ENCODE data around the gene SUFU.
"Not testable (repeated sequence)": the region's sequence is repeated elsewhere in the genome, so short reads cannot be mapped to it uniquely, and the experiment has no call there.

The SUFU gene

DNA sequence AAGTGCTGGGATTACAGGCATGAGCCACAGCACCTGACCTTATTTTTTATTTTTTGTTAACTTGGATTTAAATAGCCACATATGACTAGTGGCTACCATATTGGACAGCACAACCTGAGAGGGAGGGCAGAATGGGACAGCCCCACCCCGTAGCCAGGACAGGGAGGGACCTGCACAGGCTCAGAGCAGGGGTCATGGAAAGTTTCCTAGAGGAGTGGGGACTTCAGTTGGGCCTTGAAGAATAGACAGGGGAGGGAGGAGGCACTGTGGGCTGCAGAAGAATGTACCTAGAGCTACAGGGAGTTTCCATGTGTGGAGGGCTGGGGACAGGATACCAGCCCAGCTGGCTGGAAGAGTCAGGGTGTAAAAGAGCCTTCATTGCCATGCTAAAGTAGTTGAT lies 149.3 kb downstream of the SUFU start:
- no peak for DNase-seq

- no peak for DNase-seq
Measured at GRCh38 chr10:102654566-102654965, 150.8 kb downstream of the SUFU start.

- no peak for DNase-seq
Measured at GRCh38 chr10:102654969-102655368, 151.2 kb downstream of the SUFU start.

DNA sequence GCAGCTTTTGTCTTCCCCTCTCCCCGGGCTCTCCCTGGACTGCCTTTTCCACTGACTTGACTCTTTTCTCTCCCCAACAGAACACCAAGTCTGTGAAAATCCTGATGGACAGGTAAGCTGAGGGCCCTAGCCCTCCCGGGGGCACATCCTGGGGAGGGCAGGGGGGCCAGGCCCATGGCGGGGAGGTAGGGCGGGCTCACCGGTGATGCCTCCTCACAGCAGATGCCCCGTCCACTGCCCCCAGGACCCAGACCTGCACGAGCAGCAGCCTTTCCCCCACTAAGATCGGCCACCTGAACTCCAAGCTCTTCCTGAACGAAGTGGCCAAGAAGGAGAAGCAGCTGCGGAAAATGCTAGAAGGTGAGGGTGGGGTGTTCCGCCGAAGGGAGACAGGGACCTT lies 152.3 kb downstream of the SUFU start:
- no peak for DNase-seq

- no peak for DNase-seq
Measured at GRCh38 chr10:102656791-102657371, 153.1 kb downstream of the SUFU start.

- DNase-seq, result no peak
Measured at GRCh38 chr10:102657451-102657850, 153.7 kb downstream of the SUFU start.

DNA sequence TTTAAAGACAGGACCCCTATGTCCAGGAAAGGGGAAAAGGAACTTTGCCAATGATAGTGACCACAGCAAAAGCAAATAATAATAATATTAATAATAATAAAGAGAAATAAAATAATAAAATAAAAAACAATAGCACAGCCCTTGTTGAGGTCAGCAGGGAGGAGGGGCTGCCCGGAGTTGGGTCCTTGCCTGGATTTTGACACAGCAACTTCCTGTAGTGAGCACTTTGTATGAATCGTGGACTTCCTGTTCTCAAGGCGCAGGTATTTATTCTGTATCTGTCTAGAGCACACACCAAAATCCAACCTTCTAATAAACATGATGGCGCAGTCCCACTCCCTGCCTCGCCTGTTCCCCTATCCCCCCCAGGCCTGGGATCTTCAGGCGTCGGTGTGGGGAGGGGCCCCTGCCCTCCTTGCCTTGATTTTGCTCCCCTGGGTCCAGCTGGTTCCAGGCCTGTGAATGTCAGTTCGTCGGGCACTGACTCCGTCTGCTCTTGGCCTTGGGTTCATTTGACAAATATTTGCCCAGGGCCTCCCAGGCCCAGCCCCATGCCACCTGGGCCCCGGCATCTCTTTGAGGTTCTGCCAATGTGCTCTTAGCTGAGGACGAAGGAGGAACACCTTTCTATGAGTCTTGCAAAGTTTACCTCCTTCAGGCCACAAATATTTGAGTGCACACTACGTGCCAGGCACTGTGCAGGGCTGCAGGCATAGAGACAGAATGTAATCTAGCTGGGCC lies 154.4 kb downstream of the SUFU start:
- DNase-seq, result no peak

GRCh38 chr10:102658802-102659201 lies 155.0 kb downstream of the SUFU start:
- DNase-seq, result no peak

- peak; percentile 53 for DNase-seq
Measured at GRCh38 chr10:102660888-102661657, 157.3 kb downstream of the SUFU start.

- no peak for DNase-seq
Measured at GRCh38 chr10:102661658-102662028, 157.9 kb downstream of the SUFU start.

DNA sequence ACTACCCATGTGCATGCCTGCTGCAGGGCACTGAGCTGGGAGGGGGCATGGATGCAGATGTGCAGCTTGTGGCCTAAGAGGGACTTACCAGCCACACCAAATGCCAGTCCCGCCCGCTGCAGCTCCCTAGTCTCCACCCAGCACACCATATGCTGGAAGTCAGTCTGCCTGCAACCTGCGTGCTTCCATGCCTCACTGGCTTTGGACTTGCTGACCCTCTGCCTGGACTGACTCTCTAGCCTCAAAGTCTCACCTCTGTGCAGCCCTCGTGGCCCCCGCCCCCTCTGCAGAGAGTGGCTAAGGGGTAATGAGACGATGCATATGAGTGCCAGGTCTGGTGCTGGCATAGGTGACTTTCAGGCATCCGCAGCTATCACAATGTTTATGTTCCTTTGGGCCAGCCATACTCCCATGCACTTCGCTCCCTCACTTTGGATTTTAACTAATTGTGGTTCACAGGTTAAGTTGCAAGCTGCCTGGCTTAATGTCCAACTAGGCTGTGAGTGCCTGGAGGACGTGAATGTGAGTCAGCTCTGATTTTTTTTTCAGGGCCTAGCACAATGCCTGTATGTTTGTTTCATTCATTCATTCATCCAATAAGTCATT lies 162.2 kb downstream of the SUFU start:
- no peak for DNase-seq

DNA sequence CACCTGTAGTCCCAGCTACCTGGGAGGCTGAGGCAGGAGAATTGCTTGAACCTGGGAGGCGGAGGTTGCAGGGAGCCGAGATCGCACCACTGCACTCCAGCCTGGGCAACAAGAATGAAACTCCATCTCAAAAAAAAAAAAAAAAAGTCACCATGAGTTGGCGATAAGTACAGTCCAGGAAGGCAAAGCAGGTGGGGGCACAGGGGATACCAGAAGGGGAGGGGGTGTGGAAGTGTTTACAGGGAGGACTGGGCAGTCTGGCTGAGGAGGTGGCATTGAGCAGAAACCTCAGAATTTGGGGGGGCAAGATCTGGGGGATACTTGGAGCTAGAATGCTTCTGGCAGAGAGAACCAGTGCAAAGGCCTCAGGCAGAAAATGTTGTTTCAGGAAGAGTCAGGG lies 163.6 kb downstream of the SUFU start:
- not testable (repeated sequence) for DNase-seq

DNA sequence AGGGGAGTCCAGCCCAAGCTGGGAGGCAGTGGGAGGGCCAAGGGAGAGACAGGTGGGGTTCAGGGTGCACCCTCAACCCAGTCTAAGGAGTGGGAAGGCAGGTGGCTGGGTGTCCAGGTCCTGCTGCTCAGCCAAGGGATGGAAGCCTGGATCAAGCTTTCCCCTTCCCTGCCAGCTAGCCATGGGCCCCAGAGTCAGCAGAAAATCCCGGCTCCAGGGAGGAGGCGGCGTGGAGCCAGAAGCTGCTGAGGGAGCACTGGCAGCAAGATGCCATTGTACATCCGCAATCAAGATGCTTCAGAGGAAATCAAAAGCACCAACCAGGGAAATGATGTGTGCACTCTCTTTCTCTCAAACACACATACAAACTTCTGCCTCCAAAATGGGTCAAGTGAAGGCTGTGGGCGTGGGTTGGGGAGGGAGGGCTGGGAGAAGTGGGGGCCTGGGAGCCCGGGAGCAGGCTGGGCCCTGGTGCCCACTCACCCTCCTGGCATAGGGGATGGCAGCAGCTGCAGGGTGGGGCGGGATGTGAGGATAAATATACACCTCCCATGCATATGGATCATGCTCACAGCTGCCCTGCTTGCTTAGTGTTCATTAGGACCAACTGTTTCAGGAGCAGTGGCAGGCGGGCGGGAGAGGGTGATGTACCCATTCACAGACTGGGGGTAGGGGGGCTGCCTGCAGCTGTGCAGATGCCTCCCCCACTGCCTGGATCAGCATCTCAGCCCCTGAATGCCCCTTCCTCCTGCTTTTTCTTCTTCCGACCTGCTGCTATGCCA lies 164.7 kb downstream of the SUFU start:
- DNase-seq, result no peak

DNA sequence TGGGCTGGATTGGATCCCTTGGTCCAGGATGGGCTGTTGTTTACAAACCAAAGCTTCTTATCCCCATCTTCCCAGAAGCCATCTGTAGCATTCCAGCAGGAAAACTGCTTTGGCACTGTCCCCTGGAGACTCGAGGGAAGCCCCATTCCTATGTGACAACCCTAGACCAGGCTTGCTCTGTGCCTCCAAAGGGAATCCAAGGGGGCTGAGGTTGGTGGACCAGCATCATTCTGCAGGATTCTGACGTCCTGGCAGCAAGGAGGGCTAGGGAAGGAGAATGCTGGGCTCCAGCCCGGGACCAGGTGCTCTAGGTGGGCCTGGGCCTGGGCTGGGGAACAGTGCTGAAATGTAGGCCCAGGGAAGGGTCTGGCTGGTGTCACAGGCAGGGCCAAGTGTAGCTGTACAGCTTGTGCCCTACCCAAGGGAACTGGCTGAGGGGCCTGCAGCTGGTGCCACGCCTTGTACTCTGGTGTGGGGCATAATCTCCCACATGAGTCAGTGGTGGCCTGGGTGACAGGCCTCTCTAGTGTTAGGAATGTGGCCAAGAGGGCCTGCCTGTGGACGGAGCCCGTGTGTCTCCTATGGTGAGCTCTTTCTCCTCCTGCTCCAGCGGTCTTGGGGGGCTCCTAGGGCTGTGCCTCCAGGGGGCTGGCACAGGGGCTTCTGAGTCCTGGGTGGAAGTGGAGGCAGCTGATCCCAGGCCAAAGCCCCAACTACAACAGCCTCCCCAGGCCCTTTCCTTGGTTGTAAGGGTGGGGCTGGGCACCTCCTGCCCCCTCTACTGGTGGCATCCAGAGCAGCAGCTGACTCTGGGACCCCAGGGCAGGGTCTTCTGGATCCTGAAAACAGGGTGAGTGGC lies 165.7 kb downstream of the SUFU start:
- no peak for DNase-seq

DNA sequence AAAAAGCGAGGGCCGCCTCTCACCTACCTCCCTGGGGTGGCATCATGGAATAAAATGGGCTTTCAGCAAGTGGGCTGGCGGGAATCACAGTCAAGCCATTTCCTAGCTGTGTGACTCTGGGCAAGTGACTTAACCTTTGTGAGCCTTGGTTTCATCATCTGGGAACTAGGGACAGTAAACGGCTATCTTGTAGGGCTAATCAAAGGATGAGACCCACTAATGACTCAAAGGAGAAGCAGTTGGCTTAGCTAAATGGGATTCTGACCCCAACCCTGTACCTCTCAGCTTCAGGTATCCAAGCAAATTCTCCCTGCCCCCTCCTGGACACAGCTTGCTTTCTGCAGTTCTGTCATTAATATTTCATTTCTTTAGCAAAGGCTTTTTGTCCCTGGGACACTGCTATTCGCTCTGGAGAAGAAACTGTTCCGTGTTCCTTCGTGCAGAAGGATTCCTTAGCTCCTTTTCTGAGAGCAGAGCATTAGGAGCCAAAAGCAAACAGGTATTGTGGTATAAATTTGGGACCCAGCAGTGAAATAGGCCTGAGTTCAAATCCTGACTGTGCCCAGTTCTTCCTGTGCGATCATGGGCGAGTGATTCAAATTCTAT lies 166.4 kb downstream of the SUFU start:
- DNase-seq, result no peak

DNA sequence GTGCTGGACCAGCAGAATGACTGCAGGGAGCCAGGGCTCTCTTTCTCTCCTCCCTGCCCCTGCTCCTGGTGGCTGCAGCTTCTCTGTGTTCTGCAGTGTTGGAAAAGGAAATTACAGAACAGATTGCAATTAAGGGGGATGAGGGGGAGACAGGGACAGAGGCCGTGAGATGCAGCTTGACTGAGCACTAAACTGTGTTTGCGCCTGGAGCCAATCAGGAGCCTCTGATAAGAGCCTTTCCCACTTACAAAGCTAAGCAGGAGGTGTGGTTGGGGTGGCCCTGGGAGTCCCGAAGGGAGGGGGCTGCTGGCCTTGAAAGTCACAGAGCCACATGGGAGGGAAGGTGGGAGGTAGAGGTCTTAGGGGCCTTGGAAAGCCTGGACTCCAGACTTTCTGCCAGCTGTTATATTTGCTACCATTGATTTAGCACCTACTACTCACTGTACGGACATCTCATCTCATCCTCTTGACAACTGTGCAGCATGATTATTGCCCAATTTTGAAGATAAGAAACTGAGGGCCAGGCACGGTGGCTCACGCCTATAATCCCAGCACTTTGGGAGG lies 167.2 kb downstream of the SUFU start:
- no peak for DNase-seq

DNA sequence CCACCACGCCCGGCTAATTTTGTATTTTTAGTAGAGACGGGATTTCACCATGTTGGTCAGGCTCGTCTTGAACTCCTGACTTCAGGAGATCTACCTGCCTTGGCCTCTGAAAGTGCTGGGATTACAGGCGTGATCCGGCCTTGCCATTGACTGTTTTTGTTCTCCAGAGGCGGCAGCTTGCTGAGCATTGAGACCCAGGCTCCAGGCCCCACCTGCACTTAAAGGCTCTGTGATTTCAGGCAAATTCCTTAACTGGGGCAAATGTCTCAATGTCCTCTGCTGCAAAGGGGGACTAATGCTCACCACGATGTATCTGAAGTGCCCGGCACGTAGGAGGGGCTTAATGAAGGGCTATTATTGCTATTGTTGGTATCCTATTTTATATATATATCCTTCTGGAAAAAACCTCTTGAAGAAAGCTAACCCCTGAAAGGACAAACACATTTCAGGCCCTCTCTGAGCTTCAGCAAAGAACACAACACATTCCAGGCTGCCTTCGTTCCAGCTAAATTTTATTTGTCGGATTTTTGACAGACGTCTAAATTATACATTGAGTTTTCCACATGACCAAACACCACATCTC lies 169.6 kb downstream of the SUFU start:
- no peak for DNase-seq

GRCh38 chr10:102673819-102674511 lies 170.2 kb downstream of the SUFU start:
- peak; percentile 88 for DNase-seq

GRCh38 chr10:102674566-102674965 lies 170.8 kb downstream of the SUFU start:
- peak; percentile 41 for DNase-seq
